Measurements from ENCODE around the gene PRR18. TPM values are rescaled to one million over a fixed set of nuclear protein-coding genes. Genes with fewer than 3 reads are reported as not detected.

PRR18 gene
- total and polyA plus RNA-seq, 2 of the 8 experiments (the other 6 are each of a cell fraction or from before 2014, with no cell fraction given), result 0.08 to 0.19 TPM

GRCh38 chr6:166335378-166336302 is 27.4 kb upstream of the PRR18 start:
- H3K79me2 ChIP-seq (ENCODE audit: control insufficient read depth in 1 of 2, insufficient read depth in 2 of 2, low read length in 2 of 2), result peaks cover 27 to 100% of the 10 kb centered on the region in 2 experiments
- H3K9ac ChIP-seq (replicated peaks in 1 of 4; ENCODE audit: extremely low read depth in 1 of 4, low read depth in 3 of 4, low read length in 3 of 4), result no peak overlapping the region
- no peak overlapping the region for H2BK12ac ChIP-seq (ENCODE audit: low read depth, low read length)
- no peak overlapping the region for H2BK20ac ChIP-seq (ENCODE audit: low read length)
- H2BK5ac ChIP-seq (ENCODE audit: low read depth, low read length), result no peak overlapping the region
- ChIA-PET POLR2A (ENCODE audit: partially characterized antibody) (interaction anchor here (0.6 to 1.0 kb wide), 2 partner anchors 14 to 330 kb away, joined by 3 to 4 read pairs; no protein-coding TSS in a partner anchor), CTCF (ENCODE audit: partially characterized antibody) (interaction anchor here (0.8 to 2.5 kb wide), 7 partner anchors 8 to 63 kb away, joined by 3 to 12 read pairs (median 4); partner anchors contain the start of gene PRR18)
- H3K79me1 ChIP-seq (ENCODE audit: low read depth, low read length), result peaks cover 30% of the 10 kb centered on the region
- FAIRE-seq (no peak), DNase-seq (ENCODE audit: low read depth in 1 of 2, low spot score in 2 of 2) (no peak)
- no peaks in the 10 kb centered on the region for H3K23me2 ChIP-seq (ENCODE audit: low read depth, low read length)
- H4K20me1 ChIP-seq (replicated peaks in 1 of 2; ENCODE audit: control insufficient read depth in 1 of 2, insufficient read depth in 2 of 2, low read length in 2 of 2), result peaks cover 25 to 33% of the 10 kb centered on the region in 2 experiments
- H2AFZ ChIP-seq (ENCODE audit: low read length), result no peak overlapping the region
- H2AK5ac ChIP-seq (ENCODE audit: low read depth, low read length), result no peak overlapping the region
- H3K56ac ChIP-seq (replicated peaks; ENCODE audit: insufficient read length, low read depth, low read length), result no peak overlapping the region
- peaks cover 3 to 23% (median 4%) of the 10 kb centered on the region in 4 experiments; a peak in 4 of 8 replicates for H3K36me3 ChIP-seq (ENCODE audit: control insufficient read depth in 2 of 4, insufficient read depth in 4 of 4, low read length in 3 of 4)
- WGBS, 2 experiments (ENCODE audit: extremely low coverage in 1 of 2, insufficient coverage in 1 of 2, insufficient read length in 1 of 2, insufficient replicate concordance in 2 of 2, low coverage in 1 of 2, low lambda C conversion rate in 2 of 2, missing lambda C conversion rate in 1 of 2), result 90% methylated on average over 11 of the region's 11 CpGs; no CpG with 5 or more reads in 1 of the 2 experiments
- no peak overlapping the region for H3K4me3 ChIP-seq (ENCODE audit: extremely low read depth in 1 of 4, insufficient read depth in 2 of 4, low read depth in 3 of 4, low read length in 4 of 4)
- H2BK120ac ChIP-seq (replicated peaks; ENCODE audit: low read depth, low read length), result no peak overlapping the region
- H3K23ac ChIP-seq (ENCODE audit: insufficient read length), result no peak overlapping the region
- H4K91ac ChIP-seq (replicated peaks; ENCODE audit: insufficient read length, low read length), result no peak overlapping the region
- H3K4me1 ChIP-seq (replicated peaks in 1 of 4; ENCODE audit: control insufficient read depth in 3 of 4, insufficient read depth in 4 of 4, low read length in 3 of 4), result peaks cover 0 to 6% (median 2%) of the 10 kb centered on the region in 4 experiments; a peak in 1 of 7 replicates
- H3K4me2 ChIP-seq (ENCODE audit: insufficient read depth in 1 of 2, low read depth in 2 of 2, low read length in 2 of 2), result no peak overlapping the region
- no peak overlapping the region for H3K4ac ChIP-seq (replicated peaks; ENCODE audit: insufficient read length, low read depth, low read length)
- H4K5ac ChIP-seq (ENCODE audit: insufficient read length, low read depth, low read length), result no peak overlapping the region
- H3K27me3 ChIP-seq (replicated peaks in 1 of 4; ENCODE audit: control insufficient read depth in 3 of 4, extremely low read depth in 1 of 4, insufficient read depth in 3 of 4, low read length in 3 of 4), result no peaks in the 10 kb centered on the region
- H3K14ac ChIP-seq (ENCODE audit: insufficient read length), result no peak overlapping the region
- H4K8ac ChIP-seq (ENCODE audit: extremely low read depth, insufficient read depth, low read length), result no peak overlapping the region
- no peak overlapping the region for H3K27ac ChIP-seq (ENCODE audit: low read depth, low read length)
- no peak overlapping the region for H2BK15ac ChIP-seq (ENCODE audit: low read length)
- H3K9me3 ChIP-seq (ENCODE audit: insufficient read depth in 2 of 2, low read depth in 1 of 2, low read length in 1 of 2), result no peaks in the 10 kb centered on the region
- no peak overlapping the region for H3K18ac ChIP-seq (ENCODE audit: extremely low read depth, low read length)
- TF ChIP-seq TCF12 (IDR thresholded peaks at IDR 0.05; ENCODE audit: low read depth, low read length) (no peak), ATF3 (IDR thresholded peaks at IDR 0.05; ENCODE audit: insufficient read depth, low read depth, low read length) (no peak), KDM1A (IDR thresholded peaks at IDR 0.05; ENCODE audit: borderline replicate concordance, low read length) (no peak), SUZ12 (IDR thresholded peaks at IDR 0.05; ENCODE audit: low read length) (no peak), YY1 (IDR thresholded peaks at IDR 0.05; ENCODE audit: low read depth, low read length) (no peak), POU5F1 (IDR thresholded peaks at IDR 0.05; ENCODE audit: low read depth, low read length) (no peak), POLR2AphosphoS5 (IDR thresholded peaks at IDR 0.05; ENCODE audit: low read depth, low read length) (no peak), TBP (IDR thresholded peaks at IDR 0.05; ENCODE audit: low read depth, low read length) (no peak)
- TF ChIP-seq, protein P1, sequence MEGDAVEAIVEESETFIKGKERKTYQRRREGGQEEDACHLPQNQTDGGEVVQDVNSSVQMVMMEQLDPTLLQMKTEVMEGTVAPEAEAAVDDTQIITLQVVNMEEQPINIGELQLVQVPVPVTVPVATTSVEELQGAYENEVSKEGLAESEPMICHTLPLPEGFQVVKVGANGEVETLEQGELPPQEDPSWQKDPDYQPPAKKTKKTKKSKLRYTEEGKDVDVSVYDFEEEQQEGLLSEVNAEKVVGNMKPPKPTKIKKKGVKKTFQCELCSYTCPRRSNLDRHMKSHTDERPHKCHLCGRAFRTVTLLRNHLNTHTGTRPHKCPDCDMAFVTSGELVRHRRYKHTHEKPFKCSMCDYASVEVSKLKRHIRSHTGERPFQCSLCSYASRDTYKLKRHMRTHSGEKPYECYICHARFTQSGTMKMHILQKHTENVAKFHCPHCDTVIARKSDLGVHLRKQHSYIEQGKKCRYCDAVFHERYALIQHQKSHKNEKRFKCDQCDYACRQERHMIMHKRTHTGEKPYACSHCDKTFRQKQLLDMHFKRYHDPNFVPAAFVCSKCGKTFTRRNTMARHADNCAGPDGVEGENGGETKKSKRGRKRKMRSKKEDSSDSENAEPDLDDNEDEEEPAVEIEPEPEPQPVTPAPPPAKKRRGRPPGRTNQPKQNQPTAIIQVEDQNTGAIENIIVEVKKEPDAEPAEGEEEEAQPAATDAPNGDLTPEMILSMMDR (IDR thresholded peaks at IDR 0.05; ENCODE audit: control extremely low read depth in 1 of 3, insufficient read depth in 1 of 3, low read depth in 1 of 3, low read length in 3 of 3), result no peak

Data from H1 (cell line).